GM12801 (cell line): Measurements from ENCODE around the gene SPSB1.

Experiments used
- TF ChIP-seq, protein P1 (sequence below): IDR thresholded peaks from one replicate; pipeline ENCODE4 v1.5.1; 2011; ENCODE audit warnings: control low read depth; ENCODE audit not compliant: insufficient read length; ENCODE audit errors: extremely low read depth

Gene SPSB1

DNA sequence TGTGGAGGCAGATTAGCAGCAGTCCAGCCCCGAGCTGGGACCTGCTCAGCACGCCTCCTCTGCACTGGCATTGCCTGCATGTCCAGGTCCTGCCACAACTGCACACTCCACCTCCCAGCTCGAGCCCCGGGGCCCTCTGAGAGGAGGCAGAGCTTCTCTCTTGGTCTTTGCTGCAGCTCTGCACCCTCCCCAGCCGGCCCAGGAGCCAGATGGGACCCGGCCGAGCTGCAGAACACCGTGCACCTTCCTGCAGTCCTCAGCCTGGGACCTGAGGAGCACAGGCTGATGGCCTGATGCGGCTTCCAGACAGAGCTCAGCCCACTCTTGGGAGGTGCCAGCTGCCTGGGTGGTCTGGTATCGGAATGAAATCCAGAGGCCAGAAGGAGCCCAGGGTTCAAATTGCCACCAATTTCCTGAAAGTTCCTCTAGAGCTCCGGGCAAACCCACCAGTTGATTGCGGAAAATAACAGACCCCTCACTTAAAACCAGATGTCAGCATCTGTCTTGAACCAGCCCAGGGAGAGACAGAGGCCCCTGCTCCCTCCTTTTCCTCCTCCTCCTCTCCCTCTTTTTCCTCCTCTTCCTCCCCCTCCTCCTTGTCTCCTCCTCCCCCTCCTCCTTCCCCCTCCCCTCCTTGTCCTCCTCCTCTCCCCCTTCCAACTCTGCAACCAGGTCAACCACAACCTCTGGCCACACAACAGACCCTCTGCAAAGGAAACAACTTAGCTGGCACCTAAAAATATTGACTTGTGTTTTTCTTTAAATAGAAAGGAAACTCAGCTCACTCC, 10.6 kb upstream of the SPSB1 start:
- TF ChIP-seq, protein P1, sequence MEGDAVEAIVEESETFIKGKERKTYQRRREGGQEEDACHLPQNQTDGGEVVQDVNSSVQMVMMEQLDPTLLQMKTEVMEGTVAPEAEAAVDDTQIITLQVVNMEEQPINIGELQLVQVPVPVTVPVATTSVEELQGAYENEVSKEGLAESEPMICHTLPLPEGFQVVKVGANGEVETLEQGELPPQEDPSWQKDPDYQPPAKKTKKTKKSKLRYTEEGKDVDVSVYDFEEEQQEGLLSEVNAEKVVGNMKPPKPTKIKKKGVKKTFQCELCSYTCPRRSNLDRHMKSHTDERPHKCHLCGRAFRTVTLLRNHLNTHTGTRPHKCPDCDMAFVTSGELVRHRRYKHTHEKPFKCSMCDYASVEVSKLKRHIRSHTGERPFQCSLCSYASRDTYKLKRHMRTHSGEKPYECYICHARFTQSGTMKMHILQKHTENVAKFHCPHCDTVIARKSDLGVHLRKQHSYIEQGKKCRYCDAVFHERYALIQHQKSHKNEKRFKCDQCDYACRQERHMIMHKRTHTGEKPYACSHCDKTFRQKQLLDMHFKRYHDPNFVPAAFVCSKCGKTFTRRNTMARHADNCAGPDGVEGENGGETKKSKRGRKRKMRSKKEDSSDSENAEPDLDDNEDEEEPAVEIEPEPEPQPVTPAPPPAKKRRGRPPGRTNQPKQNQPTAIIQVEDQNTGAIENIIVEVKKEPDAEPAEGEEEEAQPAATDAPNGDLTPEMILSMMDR, result no peak

DNA sequence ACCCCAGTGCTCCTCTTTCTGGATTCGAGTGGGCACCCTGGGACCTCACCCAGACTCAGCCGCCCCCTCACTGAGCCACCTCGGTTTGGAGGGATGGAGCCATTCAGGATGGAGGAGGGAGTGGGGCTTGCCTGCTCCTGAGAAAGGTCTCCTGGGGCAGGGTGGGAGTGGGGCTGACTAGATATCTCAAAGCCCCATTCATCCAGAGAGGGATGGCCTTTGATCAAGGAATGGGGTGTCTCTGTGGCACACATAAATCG, 10.1 kb upstream of the SPSB1 start:
- TF ChIP-seq, protein P1, result no peak

- TF ChIP-seq, protein P1, result no peak
These were observed 8.6 kb upstream of the SPSB1 start for GRCh38 chr1:9284061-9284460.

DNA sequence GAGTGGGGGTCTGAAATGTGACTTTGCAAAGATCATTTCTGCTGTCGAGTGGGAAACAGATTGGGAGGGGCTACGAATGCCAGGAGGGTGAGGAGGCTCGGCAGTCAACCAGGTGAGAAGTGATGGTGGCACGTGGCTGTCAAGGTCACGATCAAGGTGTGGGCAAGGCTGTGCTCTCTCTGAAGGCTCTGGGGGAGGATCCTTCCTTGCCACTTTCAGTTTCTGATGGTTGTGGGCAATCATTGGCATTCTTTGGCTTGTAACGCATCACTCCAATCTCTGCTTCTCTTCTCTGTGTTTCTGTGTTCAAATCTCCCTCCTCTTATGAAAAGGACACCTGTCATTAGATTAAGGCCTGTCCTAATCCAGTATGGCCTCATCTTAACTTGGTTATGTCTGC, 6.1 kb upstream of the SPSB1 start:
- TF ChIP-seq, protein P1, result no peak

GRCh38 chr1:9289090-9289534, 3.6 kb upstream of the SPSB1 start:
- TF ChIP-seq, protein P1, result peak; percentile 49

DNA sequence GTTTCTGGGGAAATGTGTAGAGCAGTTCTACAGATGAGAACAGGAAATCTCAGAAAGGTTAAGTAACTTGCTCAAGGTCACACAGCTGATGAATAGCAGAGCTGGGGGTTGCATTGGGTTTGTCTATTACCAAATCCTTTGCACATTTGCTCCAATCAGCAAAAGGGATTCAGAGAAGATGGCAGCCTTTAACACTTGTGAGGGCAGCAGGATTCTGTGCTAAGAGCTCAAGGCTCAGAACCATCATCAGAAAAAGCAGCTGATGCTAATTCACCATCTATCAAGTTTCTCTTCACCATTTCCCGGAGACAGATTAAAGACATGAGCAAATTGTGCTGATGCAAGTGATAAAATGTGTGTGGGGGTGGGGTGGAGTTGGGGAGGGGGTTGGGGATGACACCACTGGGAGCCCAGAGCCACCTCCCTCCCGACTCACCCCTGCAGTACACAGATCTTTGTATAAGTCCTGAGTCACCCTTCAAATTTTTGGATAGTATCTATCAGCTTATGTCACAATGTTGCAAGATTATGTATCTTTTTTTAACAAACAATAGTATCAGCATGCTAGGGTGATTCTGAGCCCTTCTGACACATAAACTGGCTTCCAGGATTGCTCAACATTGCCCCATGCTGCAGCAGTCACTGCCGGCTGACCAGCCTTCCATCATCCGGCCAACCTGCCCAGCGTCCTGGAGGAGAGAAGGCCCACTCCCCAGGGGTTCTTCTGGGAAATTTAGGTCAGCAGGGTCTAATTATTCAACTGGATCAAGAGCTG, 2.8 kb upstream of the SPSB1 start:
- TF ChIP-seq, protein P1, result no peak

DNA sequence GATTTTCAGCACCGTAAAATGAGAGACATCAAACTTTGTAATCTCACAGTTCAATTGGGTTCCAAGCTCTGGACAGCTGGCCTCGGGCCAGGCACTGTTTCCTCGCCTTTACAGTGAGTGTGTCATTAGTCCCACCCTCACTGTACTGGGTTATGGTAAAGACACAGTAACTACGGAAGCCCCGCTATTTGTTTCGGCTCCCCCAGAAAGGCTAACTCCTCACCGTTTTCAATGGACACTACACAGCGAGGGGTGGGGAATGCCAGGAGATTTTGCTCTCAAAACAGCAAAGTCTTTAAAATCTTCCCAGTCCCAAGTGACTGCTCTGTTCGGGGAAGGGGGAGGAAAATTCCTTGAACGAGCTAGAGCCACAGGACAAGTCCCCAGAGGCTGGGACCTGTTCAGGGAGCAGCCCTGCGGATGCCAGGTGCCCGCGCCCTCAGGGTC, 757 bp upstream of the SPSB1 start:
- TF ChIP-seq, protein P1, result no peak
